Immature natural killer cell (primary cell): ENCODE data around the gene POLDIP3. TPM values are rescaled to one million over a fixed set of nuclear protein-coding genes. Genes with fewer than 3 reads are reported as not detected.
"Not testable (repeated sequence)": the region's sequence is repeated elsewhere in the genome, so short reads cannot be mapped to it uniquely, and the experiment has no call there.

Experiments
- DNase-seq, 3 donors: peaks; one replicate each; pipeline ENCODE4 v3.0.0; 2022; ENCODE audit warnings: mixed read lengths in 1 of 3
- H3K27ac Mint-ChIP-seq, 6 donors: one replicate each; pipeline ENCODE4 v1.8.0; 2020; ENCODE audit warnings: mixed read lengths in 6 of 6, mild to moderate bottlenecking in 5 of 6, inconsistent platforms in 4 of 6, moderate library complexity in 3 of 6
- H3K27me3 Mint-ChIP-seq, 3 donors: one replicate each; pipeline ENCODE4 v1.8.0; 2020 to 2021; ENCODE audit warnings: low read depth in 3 of 3, mild to moderate bottlenecking in 3 of 3, mixed read lengths in 3 of 3, moderate library complexity in 3 of 3, inconsistent platforms in 1 of 3
- H3K36me3 Mint-ChIP-seq, 3 donors: one replicate each; pipeline ENCODE4 v1.8.0; 2020; ENCODE audit warnings: mixed read lengths in 3 of 3, inconsistent platforms in 2 of 3, mild to moderate bottlenecking in 2 of 3
- H3K4me1 Mint-ChIP-seq, 2 donors: one replicate each; pipeline ENCODE4 v1.8.0; 2020; ENCODE audit warnings: inconsistent platforms in 2 of 2, mild to moderate bottlenecking in 2 of 2, mixed read lengths in 2 of 2, moderate library complexity in 1 of 2
- H3K4me3 Mint-ChIP-seq, 5 donors: one replicate each; pipeline ENCODE4 v1.8.0; 2020; ENCODE audit warnings: mild to moderate bottlenecking in 5 of 5, mixed read lengths in 5 of 5, inconsistent platforms in 3 of 5, moderate library complexity in 3 of 5
- H3K9me3 Mint-ChIP-seq, 6 donors: one replicate each; pipeline ENCODE4 v1.8.0; 2020; ENCODE audit warnings: mild to moderate bottlenecking in 6 of 6, mixed read lengths in 6 of 6, inconsistent platforms in 4 of 6, moderate library complexity in 3 of 6
- polyA plus RNA-seq, 3 donors: library from polyadenylated mRNA; unstranded; fragments of 300-500 nt; fragmentation: Illumina TruSeq; gene quantifications; one replicate each; pipeline ENCODE4 v1.2.3, GENCODE V29; 2021

Gene POLDIP3
- polyA plus RNA-seq, 3 donors from 2014 or later = 54.4 to 77.2 (median 73.6) TPM

- peaks cover 0 to 1% (median 0%) of the 10 kb centered on the region in 3 donors for H3K27me3 Mint-ChIP-seq
- H3K9me3 Mint-ChIP-seq = no peaks in the 10 kb centered on the region
- no peaks in the 10 kb centered on the region for H3K4me1 Mint-ChIP-seq
- peaks cover 0 to 4% (median 0%) of the 10 kb centered on the region in 3 donors for H3K36me3 Mint-ChIP-seq
- DNase-seq = no peak
- H3K4me3 Mint-ChIP-seq = no peak overlapping the region
- peak overlapping the region in 1 of 6 donors; percentile 40 for H3K27ac Mint-ChIP-seq
Measured at GRCh38 chr22:42562684-42563083, 52.0 kb downstream of the POLDIP3 start.

GRCh38 chr22:42562279-42562678 is 52.4 kb downstream of the POLDIP3 start:
- Mint-ChIP-seq H3K4me3 (no peak overlapping the region), H3K9me3 (no peaks in the 10 kb centered on the region), H3K27ac (peak overlapping the region in 1 of 6 donors; percentile 40), H3K4me1 (no peaks in the 10 kb centered on the region), H3K36me3 (peaks cover 0 to 4% (median 0%) of the 10 kb centered on the region in 3 donors), H3K27me3 (peaks cover 0 to 1% (median 0%) of the 10 kb centered on the region in 3 donors)
- DNase-seq = no peak

- H3K4me3 Mint-ChIP-seq = no peak overlapping the region
- DNase-seq = no peak
- H3K9me3 Mint-ChIP-seq = no peaks in the 10 kb centered on the region
- no peaks in the 10 kb centered on the region for H3K4me1 Mint-ChIP-seq
- peaks cover 0 to 1% (median 0%) of the 10 kb centered on the region in 3 donors for H3K27me3 Mint-ChIP-seq
- H3K27ac Mint-ChIP-seq = no peak overlapping the region
- peaks cover 0 to 4% (median 0%) of the 10 kb centered on the region in 3 donors for H3K36me3 Mint-ChIP-seq
Measured at GRCh38 chr22:42561856-42562255, 52.8 kb downstream of the POLDIP3 start.

DNA sequence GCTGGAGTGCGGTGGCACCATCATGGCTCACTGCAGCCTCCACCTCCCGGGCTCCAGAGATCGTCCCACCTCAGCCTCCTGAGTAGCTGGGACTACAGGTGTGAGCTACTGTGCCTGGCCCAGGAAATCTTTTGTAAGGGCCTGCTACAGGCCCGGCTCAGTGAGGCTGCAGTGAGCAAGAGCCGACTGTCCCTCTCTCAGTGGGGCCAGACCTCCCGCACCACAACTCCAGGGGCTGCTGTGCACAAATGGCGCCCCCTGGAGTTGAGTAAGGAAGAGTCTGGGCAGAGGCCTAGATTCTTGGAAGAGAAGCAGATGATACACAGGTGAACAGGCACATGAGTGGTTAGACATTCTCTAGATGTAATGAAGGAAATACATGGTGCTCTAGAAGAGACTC is 53.9 kb downstream of the POLDIP3 start:
- Mint-ChIP-seq H3K4me3 (no peak overlapping the region), H3K9me3 (no peaks in the 10 kb centered on the region), H3K36me3 (peaks cover 0 to 4% (median 0%) of the 10 kb centered on the region in 3 donors), H3K4me1 (no peaks in the 10 kb centered on the region), H3K27ac (no peak overlapping the region), H3K27me3 (peaks cover 0 to 1% (median 0%) of the 10 kb centered on the region in 3 donors)
- peak in 1 of 3 donors; percentile 10 for DNase-seq

DNA sequence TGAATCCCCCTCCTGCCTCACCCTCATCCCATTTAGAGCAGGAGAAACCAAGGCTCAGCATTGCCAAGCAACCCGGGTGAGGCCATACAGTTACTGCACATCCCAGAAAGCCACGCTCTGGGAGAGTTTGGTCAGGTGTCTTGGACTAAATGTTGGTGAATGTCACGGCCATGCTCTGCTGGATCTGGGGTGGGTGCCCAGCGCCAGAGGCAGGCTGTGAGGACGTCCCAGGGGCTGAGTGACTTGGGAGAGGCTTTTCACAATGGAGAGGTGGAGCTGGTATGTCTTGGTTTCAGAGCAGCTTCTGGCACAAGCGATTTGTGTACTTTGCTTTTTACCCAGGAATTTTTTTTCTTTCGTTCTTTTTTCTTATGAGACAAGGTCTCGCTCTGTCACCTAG is 54.3 kb downstream of the POLDIP3 start:
- Mint-ChIP-seq H3K9me3 (no peaks in the 10 kb centered on the region), H3K4me3 (no peak overlapping the region), H3K27me3 (peaks cover 0 to 1% (median 0%) of the 10 kb centered on the region in 3 donors), H3K4me1 (no peaks in the 10 kb centered on the region), H3K36me3 (peaks cover 0 to 4% (median 0%) of the 10 kb centered on the region in 3 donors), H3K27ac (no peak overlapping the region)
- DNase-seq = no peak

GRCh38 chr22:42553475-42554361 is 61.0 kb downstream of the POLDIP3 start, which contains the start of gene SERHL2:
SERHL2 (plus strand) TSS chr22:42553956; CDS start chr22:42554021, 65 bp downstream.
- peaks cover 10 to 12% of the 10 kb centered on the region in 2 donors for H3K4me1 Mint-ChIP-seq
- peak; percentile 72 to 75 (median 72) for DNase-seq
- peaks cover 0 to 3% (median 2%) of the 10 kb centered on the region in 3 donors for H3K27me3 Mint-ChIP-seq
- H3K36me3 Mint-ChIP-seq = no peaks in the 10 kb centered on the region
- peak within 1 kb of the TSS; percentile 75 to 81 (median 78) for H3K4me3 Mint-ChIP-seq
- peak within 1 kb of the TSS in 2 of 6 donors; percentile 40 to 50 for H3K27ac Mint-ChIP-seq
- no peaks in the 10 kb centered on the region for H3K9me3 Mint-ChIP-seq

DNA sequence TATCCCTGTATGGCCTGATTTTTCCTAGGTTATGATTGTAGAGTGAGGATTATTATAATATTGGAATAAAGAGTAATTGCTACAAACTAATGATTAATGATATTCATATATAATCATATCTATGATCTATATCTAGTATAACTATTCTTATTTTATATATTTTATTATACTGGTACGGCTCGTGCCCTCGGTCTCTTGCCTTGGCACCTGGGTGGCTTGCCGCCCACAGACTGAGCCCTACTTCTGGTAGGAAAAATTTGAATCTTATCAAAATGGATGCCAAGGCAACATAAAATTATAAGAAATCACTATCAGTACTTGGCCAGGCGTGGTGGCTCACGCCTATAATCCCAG is 62.4 kb downstream of the POLDIP3 start:
- Mint-ChIP-seq H3K4me1 (peaks cover 10 to 12% of the 10 kb centered on the region in 2 donors), H3K4me3 (peak overlapping the region; percentile 71 to 81 (median 77)), H3K27ac (peak overlapping the region in 3 of 6 donors; percentile 3 to 83 (median 59))
- H3K9me3 Mint-ChIP-seq, H3K27me3 Mint-ChIP-seq, H3K36me3 Mint-ChIP-seq, DNase-seq: not testable (repeated sequence)

DNA sequence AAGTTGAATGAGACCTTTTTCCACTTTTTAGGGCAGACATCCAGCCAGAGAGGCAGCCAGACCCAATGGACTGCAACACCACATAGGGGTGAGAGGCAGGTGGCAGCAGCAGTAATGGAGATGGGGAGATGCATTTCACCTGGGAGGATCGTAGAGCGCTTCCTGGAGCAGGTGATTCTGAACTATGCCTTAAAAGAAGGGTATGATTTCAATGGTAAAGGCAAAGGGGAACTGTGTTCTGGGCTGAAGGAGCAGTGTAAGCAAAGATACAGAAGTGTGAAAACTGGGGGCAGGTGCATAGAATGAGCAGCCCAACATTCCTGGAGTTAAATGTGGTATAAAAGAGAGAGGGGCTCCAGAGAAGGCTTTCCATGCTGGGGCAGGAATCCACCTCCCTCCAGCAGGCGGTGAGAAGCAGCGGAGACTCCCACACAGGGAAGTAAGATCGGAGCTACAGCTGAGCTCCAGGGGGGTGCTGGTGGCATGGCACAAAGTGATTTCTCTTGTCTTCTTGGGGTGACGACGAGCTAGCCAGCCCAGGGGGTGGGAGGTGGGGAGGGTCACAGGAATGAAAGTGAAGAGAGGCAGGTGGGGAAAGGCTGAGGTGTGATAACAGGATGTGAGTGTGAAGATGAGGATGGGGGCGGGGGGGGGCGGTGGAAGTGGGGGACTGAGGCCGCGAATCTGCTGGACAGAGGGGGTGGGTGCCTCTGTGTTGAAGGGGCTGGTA is 65.2 kb downstream of the POLDIP3 start:
- Mint-ChIP-seq H3K4me3 (peak overlapping the region in 1 of 5 donors; percentile 47), H3K4me1 (peaks cover 10 to 12% of the 10 kb centered on the region in 2 donors), H3K27ac (peak overlapping the region in 2 of 6 donors; percentile 2 to 5), H3K9me3 (no peaks in the 10 kb centered on the region), H3K36me3 (no peaks in the 10 kb centered on the region), H3K27me3 (peaks cover 2 to 5% (median 3%) of the 10 kb centered on the region in 3 donors)
- no peak for DNase-seq

DNA sequence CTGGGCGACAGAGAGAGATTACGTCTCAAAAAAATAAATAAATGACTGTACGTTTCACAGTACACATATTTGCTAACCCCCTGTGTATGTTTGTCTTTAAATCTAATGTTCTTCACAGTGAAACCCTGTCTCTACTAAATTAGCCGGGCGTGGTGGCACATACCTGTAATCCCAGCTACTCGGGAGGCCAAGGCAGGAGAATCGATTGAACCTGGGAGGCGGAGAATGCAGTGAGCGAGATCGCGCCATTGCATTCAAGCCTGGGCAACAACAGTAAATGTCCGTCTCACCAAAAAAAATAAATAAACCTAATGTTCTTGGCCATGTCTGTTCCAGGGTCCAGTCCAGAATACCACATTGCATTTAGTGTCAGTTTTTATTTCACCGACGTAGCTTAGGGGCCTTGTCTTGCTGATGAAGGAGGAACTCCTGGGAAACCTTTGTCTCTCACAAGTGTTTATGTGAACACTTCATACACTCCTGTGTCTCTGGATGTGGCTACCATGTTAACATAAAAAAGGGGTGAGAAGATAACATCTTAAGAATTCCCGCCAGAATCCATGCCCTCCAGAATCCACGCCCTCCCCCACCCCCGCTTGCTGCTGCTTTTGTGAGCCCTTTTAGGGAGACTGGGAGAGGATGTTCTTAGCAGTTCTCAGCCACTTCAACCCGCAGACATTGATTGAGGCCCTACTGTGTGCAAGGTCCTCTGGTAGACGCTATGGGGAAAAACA is 65.9 kb downstream of the POLDIP3 start:
- H3K27ac Mint-ChIP-seq = no peak overlapping the region
- no peak for DNase-seq
- H3K4me1 Mint-ChIP-seq = peaks cover 9 to 10% of the 10 kb centered on the region in 2 donors
- no peaks in the 10 kb centered on the region for H3K9me3 Mint-ChIP-seq
- H3K36me3 Mint-ChIP-seq = no peaks in the 10 kb centered on the region
- H3K4me3 Mint-ChIP-seq = no peak overlapping the region
- H3K27me3 Mint-ChIP-seq = peaks cover 2 to 5% (median 3%) of the 10 kb centered on the region in 3 donors

DNA sequence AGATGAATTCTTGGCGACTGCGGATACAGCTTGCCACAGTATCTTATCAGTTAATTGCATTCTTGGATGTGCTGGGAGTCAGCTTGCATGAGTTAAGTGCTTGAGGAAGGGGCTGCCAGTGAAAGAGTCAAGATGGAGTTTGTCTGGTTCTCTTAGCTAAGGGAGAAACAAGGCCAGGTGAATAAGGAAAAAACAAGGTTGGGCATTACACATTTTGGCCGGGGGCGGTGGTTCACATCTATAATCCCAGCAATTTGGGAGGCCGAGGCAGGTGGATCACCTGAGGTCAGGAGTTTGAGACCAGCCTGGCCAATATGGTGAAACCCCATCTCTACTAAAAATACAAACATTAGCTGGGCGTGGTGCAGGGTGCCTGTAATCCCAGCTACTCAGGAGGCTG is 66.6 kb downstream of the POLDIP3 start:
- H3K36me3 Mint-ChIP-seq, H3K27me3 Mint-ChIP-seq, H3K4me1 Mint-ChIP-seq, H3K9me3 Mint-ChIP-seq, DNase-seq, H3K4me3 Mint-ChIP-seq, H3K27ac Mint-ChIP-seq: not testable (repeated sequence)

- DNase-seq = no peak
- Mint-ChIP-seq H3K36me3 (no peaks in the 10 kb centered on the region), H3K27ac (no peak overlapping the region), H3K4me1 (peaks cover 5 to 10% of the 10 kb centered on the region in 2 donors), H3K9me3 (no peaks in the 10 kb centered on the region), H3K4me3 (no peak overlapping the region), H3K27me3 (peaks cover 2 to 5% (median 3%) of the 10 kb centered on the region in 3 donors)
Measured at GRCh38 chr22:42547562-42547961, 67.1 kb downstream of the POLDIP3 start.

DNA sequence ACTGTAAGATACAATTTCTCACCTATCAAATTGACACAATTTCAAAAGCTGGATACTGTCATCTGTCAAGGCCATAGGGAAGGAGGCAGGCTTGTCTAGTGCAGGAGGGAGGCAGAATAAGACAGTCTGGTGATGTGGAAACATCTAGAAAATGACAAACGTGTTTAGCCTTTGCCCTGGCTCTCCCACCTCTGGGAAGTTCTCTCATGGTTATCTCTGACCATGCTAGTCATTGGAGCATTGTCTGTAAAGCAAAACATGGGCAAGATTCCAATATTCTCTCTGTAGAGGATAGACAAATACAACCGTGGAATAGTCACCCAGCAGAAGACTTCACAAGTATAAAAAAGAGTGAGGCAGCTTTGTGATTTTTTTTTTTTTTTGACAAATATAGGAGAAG is 70.0 kb downstream of the POLDIP3 start:
- no peaks in the 10 kb centered on the region for H3K36me3 Mint-ChIP-seq

GRCh38 chr22:42539236-42539771 is 75.4 kb downstream of the POLDIP3 start:
- not testable (repeated sequence) for H3K27ac Mint-ChIP-seq, H3K9me3 Mint-ChIP-seq, H3K4me3 Mint-ChIP-seq, H3K4me1 Mint-ChIP-seq, H3K36me3 Mint-ChIP-seq, H3K27me3 Mint-ChIP-seq, DNase-seq

More for the DNA sequence above, 70.0 kb downstream of the POLDIP3 start:
- no peaks in the 10 kb centered on the region for H3K4me1 Mint-ChIP-seq
- H3K4me3 Mint-ChIP-seq = no peak overlapping the region
- no peaks in the 10 kb centered on the region for H3K9me3 Mint-ChIP-seq
- no peak overlapping the region for H3K27ac Mint-ChIP-seq
- H3K27me3 Mint-ChIP-seq = peaks cover 0 to 3% (median 1%) of the 10 kb centered on the region in 3 donors
- no peak for DNase-seq
